Measurements from ENCODE around the gene MPHOSPH9.

MPHOSPH9 gene

DNA sequence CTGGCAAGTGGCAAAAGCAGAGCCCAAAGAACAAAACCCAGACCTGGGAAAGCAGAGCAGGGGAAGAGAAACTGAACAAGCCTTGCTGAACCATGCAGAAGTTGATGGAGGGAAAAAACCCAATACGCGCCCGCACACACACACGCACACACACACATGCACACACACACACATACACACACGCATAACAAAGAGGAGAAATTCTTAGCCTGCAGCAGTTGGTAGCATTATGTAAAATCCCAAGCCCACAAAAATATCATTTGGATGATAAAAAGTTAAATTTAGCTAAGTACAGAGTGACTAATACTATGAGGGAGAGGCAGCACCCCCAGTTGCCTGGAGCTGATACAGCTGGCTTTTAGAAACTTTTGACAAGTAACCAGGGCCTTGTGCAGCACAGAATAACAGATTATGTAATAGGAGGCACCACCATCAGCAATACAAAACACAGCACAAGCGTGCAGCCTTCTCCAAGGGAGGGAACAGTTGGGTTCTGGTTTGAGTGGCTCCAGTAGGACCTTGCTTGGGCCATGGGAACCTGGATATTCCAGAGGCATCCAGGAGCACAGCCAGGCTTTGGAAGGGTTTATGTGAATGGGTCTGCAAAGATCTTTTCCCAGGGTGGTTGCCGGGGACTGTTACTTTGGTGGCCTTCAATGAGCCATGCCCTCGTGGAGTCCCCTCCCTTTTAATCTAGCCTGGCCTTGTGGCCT is 117.4 kb downstream of the MPHOSPH9 start:
- no peak overlapping the region for H3K4me3 ChIP-seq (ENCODE audit: low read length)
- DNase-seq (ENCODE audit: low read depth, low spot score) = no peak

- DNase-seq (ENCODE audit: low read depth, low spot score) = no peak
- no peak overlapping the region for H3K4me3 ChIP-seq (ENCODE audit: low read length)
Observed at GRCh38 chr12:123114304-123115083, 118.4 kb downstream of the MPHOSPH9 start.

- no peak for DNase-seq (ENCODE audit: low read depth, low spot score)
- no peak overlapping the region for H3K4me3 ChIP-seq (ENCODE audit: low read length)
Observed at GRCh38 chr12:123113026-123113425, 119.9 kb downstream of the MPHOSPH9 start.

DNA sequence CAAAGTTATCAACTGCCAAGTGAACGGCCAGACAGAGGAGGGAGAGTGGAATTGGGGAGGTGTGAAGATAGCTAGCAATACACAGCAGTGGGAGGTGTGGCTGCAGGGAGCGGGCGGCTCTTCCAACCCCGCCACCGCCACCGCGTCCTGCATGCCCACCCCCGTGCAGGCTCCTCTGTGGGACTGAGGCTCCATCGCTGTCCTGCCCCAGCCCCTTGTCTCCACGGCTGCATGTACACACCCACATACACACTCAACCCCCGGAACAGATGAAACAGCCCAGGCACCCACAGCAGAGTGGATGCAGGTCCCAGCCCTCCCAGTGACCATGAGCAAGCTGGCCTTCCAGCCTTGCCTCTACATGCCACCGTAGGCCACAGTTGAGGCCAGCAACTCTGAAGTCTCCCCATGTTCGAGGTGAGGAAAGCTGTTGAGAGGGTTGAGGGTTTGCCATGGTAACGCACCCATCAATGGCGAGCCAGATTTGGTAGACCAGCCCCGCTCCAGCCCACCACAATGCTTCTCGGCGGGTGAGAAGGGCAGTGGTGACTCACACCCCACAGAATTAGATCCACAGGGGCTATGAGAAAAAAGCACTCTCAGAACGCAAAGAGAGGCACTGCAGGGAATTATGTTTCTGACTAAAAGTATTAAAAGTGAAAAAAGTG is 121.3 kb downstream of the MPHOSPH9 start:
- no peak for DNase-seq (ENCODE audit: low read depth, low spot score)

GRCh38 chr12:123109319-123109772 is 123.6 kb downstream of the MPHOSPH9 start:
- H3K4me3 ChIP-seq (ENCODE audit: low read length) = no peak overlapping the region
- no peak for DNase-seq (ENCODE audit: low read depth, low spot score)

More for the DNA sequence above, 121.3 kb downstream of the MPHOSPH9 start:
- H3K4me3 ChIP-seq (ENCODE audit: low read length) = no peak overlapping the region

DNA sequence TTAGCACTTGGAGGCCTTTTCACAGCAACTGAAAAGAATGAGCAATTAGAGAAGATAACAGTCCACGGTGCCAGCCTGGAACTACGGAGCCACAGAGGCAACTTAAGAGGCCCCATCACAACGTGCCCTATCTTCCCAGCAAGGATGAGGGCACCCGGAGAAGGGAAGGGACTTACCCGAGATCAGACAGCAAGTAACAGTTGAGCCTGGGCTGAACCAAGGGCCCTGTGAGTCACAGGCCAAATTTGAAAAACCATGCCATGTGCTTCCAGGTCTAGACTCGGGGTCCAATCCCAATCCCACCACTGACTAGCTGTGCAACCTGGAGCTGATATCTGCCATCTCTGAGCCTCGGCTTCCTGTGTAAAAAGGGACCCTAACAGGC is 124.3 kb downstream of the MPHOSPH9 start:
- no peak overlapping the region for H3K4me3 ChIP-seq (ENCODE audit: low read length)
- no peak for DNase-seq (ENCODE audit: low read depth, low spot score)

- H3K4me3 ChIP-seq (ENCODE audit: low read length) = no peak overlapping the region
- no peak for DNase-seq (ENCODE audit: low read depth, low spot score)
Observed at GRCh38 chr12:123107926-123108681, 124.8 kb downstream of the MPHOSPH9 start.

DNA sequence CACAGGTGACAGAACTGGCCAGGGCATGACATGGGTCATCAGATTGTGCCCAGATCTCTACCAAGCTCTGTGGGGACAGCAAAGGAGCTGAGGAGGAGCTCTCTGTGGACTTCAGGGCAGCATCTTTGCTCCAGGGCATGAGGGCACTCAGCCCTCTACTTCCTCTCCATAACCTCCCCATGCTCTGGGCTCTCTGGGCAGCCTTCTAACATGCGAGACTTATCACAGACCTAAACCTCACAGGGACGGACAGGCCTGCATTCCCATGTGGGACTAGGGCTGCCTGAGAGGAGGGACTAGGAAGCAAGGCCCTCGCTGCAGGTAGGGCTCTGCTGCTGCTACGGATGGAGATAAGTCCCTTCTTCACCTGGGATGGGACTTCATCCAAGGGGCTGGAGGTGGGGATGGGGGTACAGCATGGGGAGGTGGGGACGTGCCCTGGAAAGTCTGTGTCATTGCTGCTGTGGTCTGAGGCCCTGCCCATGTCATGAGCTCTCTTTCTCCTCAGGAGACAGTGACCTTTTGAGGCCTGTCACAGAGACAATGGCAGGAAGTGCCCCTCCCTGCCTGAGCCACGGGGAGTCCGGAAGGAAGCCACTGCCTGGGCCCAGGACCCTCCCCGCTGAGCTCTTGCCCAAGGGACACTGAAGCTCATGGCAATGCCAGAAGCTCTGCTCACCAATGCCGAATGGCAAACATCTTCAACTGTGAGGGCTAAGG is 126.1 kb downstream of the MPHOSPH9 start:
- no peak overlapping the region for H3K4me3 ChIP-seq (ENCODE audit: low read length)
- DNase-seq (ENCODE audit: low read depth, low spot score) = peak; percentile 39

GRCh38 chr12:123105211-123105826 is 127.6 kb downstream of the MPHOSPH9 start:
- H3K4me3 ChIP-seq (ENCODE audit: low read length) = no peak overlapping the region
- no peak for DNase-seq (ENCODE audit: low read depth, low spot score)

DNA sequence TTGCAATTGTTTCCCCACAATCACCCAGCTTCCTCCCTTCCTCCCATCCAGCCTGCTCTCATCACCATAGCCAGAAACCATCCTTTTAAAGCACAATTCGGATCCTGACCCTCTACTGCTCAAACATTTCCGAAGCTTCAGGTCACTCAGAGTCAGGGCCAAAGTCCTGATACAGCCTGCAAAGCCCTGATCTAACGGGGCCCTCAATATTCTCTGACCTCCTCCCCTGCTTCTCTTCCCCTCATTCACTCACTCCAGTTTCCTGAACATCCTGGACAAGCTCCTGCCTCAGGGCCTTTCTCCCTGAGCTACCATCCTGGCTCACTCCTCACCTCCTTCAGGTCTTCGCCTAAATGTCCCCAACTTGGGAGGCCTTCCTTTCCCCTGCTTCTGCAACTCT is 128.1 kb downstream of the MPHOSPH9 start:
- DNase-seq (ENCODE audit: low read depth, low spot score) = no peak
- H3K4me3 ChIP-seq (ENCODE audit: low read length) = no peak overlapping the region

All from Jurkat, Clone E6-1 (cell line).